NCI-H128 (cell line): ENCODE data around the gene BTBD2.
"Not testable (repeated sequence)": the region's sequence is repeated elsewhere in the genome, so short reads cannot be mapped to it uniquely, and the experiment has no call there.

Source experiments
- DNase-seq: peaks from one replicate; lab custom pipeline; 2025; ENCODE audit not compliant: unreplicated experiment; lab: John Stamatoyannopoulos, UW

Gene BTBD2

GRCh38 chr19:2016041-2016807, 710 bp upstream of the BTBD2 start:
- peak; percentile 21 for DNase-seq

- DNase-seq = no peak
Measured at GRCh38 chr19:2014731-2015607, 545 bp downstream of the BTBD2 start.

- DNase-seq = no peak
Measured at GRCh38 chr19:2014131-2014571, 1.4 kb downstream of the BTBD2 start.

GRCh38 chr19:2013683-2013961, 1.9 kb downstream of the BTBD2 start:
- DNase-seq = no peak

- DNase-seq = no peak
Measured at GRCh38 chr19:2012941-2013682, 2.4 kb downstream of the BTBD2 start.

GRCh38 chr19:2011169-2011568, 4.3 kb downstream of the BTBD2 start:
- DNase-seq = no peak

GRCh38 chr19:2010135-2010668, 5.3 kb downstream of the BTBD2 start:
- no peak for DNase-seq

GRCh38 chr19:2003874-2004273, 11.6 kb downstream of the BTBD2 start:
- no peak for DNase-seq

- no peak for DNase-seq
Measured at GRCh38 chr19:1999856-2000515, 15.5 kb downstream of the BTBD2 start.

- no peak for DNase-seq
Measured at GRCh38 chr19:1998712-1999708, 16.5 kb downstream of the BTBD2 start.

- no peak for DNase-seq
Measured at GRCh38 chr19:1997353-1998233, 17.9 kb downstream of the BTBD2 start.

- no peak for DNase-seq
Measured at GRCh38 chr19:1992759-1993260, 22.7 kb downstream of the BTBD2 start.

GRCh38 chr19:1991018-1991913, 24.2 kb downstream of the BTBD2 start:
- no peak for DNase-seq

- no peak for DNase-seq
Measured at GRCh38 chr19:1990230-1991017, 25.1 kb downstream of the BTBD2 start.

GRCh38 chr19:1989513-1990229, 25.8 kb downstream of the BTBD2 start:
- DNase-seq = no peak

- DNase-seq = not testable (repeated sequence)
Measured at GRCh38 chr19:1988464-1988863, 27.1 kb downstream of the BTBD2 start.
